H9 (cell line): ENCODE measurements around the gene EQTN. TPM values are rescaled to one million over a fixed set of nuclear protein-coding genes. Genes with fewer than 3 reads are reported as not detected.

Experiments used
- DNase-seq: peaks from one replicate; pipeline ENCODE4 v3.0.0-alpha.2; 2017
- H2AFZ ChIP-seq: one replicate; pipeline ENCODE4 v1.6.1; 2013; ENCODE audit warnings: mild to moderate bottlenecking, low read length, control low read depth, moderate library complexity
- H2AK5ac ChIP-seq: 2 replicates; pipeline ENCODE4 v1.6.1; 2013; ENCODE audit warnings: low read length, control low read depth, mixed read lengths; ENCODE audit not compliant: insufficient read length
- H2BK120ac ChIP-seq: one replicate; pipeline ENCODE4 v1.6.1; 2013; ENCODE audit warnings: low read depth, mild to moderate bottlenecking, low read length, control low read depth, inconsistent platforms; ENCODE audit not compliant: poor library complexity, severe bottlenecking
- H2BK12ac ChIP-seq: 2 replicates; pipeline ENCODE4 v1.6.1; 2013; ENCODE audit warnings: low read length, control low read depth, mixed read lengths, low read depth; ENCODE audit not compliant: insufficient read length
- H2BK15ac ChIP-seq: 2 replicates; pipeline ENCODE4 v1.6.1; 2013; ENCODE audit warnings: low read depth, low read length, control low read depth
- H2BK20ac ChIP-seq: one replicate; pipeline ENCODE4 v1.6.1; 2013; ENCODE audit warnings: low read depth, mild to moderate bottlenecking, low read length, control low read depth, inconsistent platforms; ENCODE audit not compliant: poor library complexity, severe bottlenecking
- H2BK5ac ChIP-seq: 2 replicates; pipeline ENCODE4 v1.6.1; 2013; ENCODE audit warnings: low read length, control low read depth, mixed read lengths; ENCODE audit not compliant: insufficient read length
- H3K14ac ChIP-seq: 2 replicates; pipeline ENCODE4 v1.6.1; 2013; ENCODE audit warnings: low read length, control low read depth; ENCODE audit not compliant: insufficient read depth
- H3K18ac ChIP-seq: 2 replicates; pipeline ENCODE4 v1.6.1; 2013; ENCODE audit warnings: low read depth, mild to moderate bottlenecking, mixed read lengths, low read length, control low read depth; ENCODE audit not compliant: insufficient read length
- H3K23ac ChIP-seq: 2 replicates; pipeline ENCODE4 v1.6.1; 2013; ENCODE audit warnings: low read length, control low read depth, mixed read lengths, low read depth; ENCODE audit not compliant: insufficient read length
- H3K23me2 ChIP-seq: 2 replicates; pipeline ENCODE4 v1.6.1; 2013; ENCODE audit warnings: low read depth, mild to moderate bottlenecking, mixed read lengths, low read length, control low read depth; ENCODE audit not compliant: insufficient read length, poor library complexity, severe bottlenecking
- H3K27ac ChIP-seq: 2 replicates; pipeline ENCODE4 v1.5.1; 2013; ENCODE audit warnings: low read length, control low read depth, mixed read lengths, low read depth; ENCODE audit not compliant: insufficient read length
- H3K27me3 ChIP-seq: 2 replicates; pipeline ENCODE4 v1.6.1; 2013; ENCODE audit warnings: low read length, control low read depth, inconsistent platforms; ENCODE audit not compliant: insufficient read depth
- H3K4ac ChIP-seq: 2 replicates; pipeline ENCODE4 v1.6.1; 2013; ENCODE audit warnings: low read depth, mild to moderate bottlenecking, control low read depth, inconsistent platforms, low read length, moderate library complexity
- H3K4me1 ChIP-seq: 2 replicates; pipeline ENCODE4 v1.6.1; 2013; ENCODE audit warnings: low read length, control low read depth, inconsistent platforms; ENCODE audit not compliant: insufficient read depth
- H3K4me2 ChIP-seq: 2 replicates; pipeline ENCODE4 v1.6.1; 2013; ENCODE audit warnings: low read length, control low read depth, mixed read lengths; ENCODE audit not compliant: insufficient read length, insufficient read depth
- H3K56ac ChIP-seq: 2 replicates; pipeline ENCODE4 v1.6.1; 2013; ENCODE audit warnings: low read depth, mild to moderate bottlenecking, mixed read lengths, low read length, control low read depth; ENCODE audit not compliant: insufficient read length
- H3K79me1 ChIP-seq: 2 replicates; pipeline ENCODE4 v1.6.1; 2013; ENCODE audit warnings: low read depth, mild to moderate bottlenecking, moderate library complexity, low read length, control low read depth, inconsistent platforms; ENCODE audit not compliant: insufficient read depth, poor library complexity, severe bottlenecking
- H3K79me2 ChIP-seq: 2 replicates; pipeline ENCODE4 v1.6.1; 2013; ENCODE audit warnings: low read length, control low read depth, inconsistent platforms; ENCODE audit not compliant: insufficient read depth
- H3K9ac ChIP-seq: 2 replicates; pipeline ENCODE4 v1.6.1; 2013; ENCODE audit warnings: low read length, control low read depth, mixed read lengths; ENCODE audit not compliant: insufficient read length; ENCODE audit errors: extremely low read depth
- H3K9me3 ChIP-seq: one replicate; pipeline ENCODE4 v1.6.1; 2013; ENCODE audit warnings: low read depth, low read length, inconsistent platforms; ENCODE audit not compliant: control insufficient read depth
- H3T11ph ChIP-seq: one replicate; pipeline ENCODE4 v1.6.1; 2013; ENCODE audit warnings: mild to moderate bottlenecking, low read length, control low read depth, inconsistent platforms
- H4K20me1 ChIP-seq: one replicate; pipeline ENCODE4 v1.6.1; 2013; ENCODE audit not compliant: control insufficient read depth, insufficient read length, insufficient read depth
- H4K5ac ChIP-seq: 2 replicates; pipeline ENCODE4 v1.6.1; 2013; ENCODE audit warnings: low read depth, mild to moderate bottlenecking, mixed read lengths, low read length, control low read depth; ENCODE audit not compliant: insufficient read length
- H4K8ac ChIP-seq: replicated peaks from 2 replicates; pipeline ENCODE4 v1.6.1; 2013; ENCODE audit warnings: low read length, control low read depth, mixed read lengths, low read depth; ENCODE audit not compliant: insufficient read length
- H4K91ac ChIP-seq: 2 replicates; pipeline ENCODE4 v1.6.1; 2013; ENCODE audit warnings: low read depth, mild to moderate bottlenecking, moderate library complexity, mixed read lengths, low read length, control low read depth; ENCODE audit not compliant: insufficient read length
- H3K27ac Mint-ChIP-seq, 3 experiments: 2 replicates in 2 of 3; 3 replicates in 1 of 3; pipeline ENCODE4 v1.8.0; 2020 to 2021; ENCODE audit warnings: mixed read lengths in 3 of 3, mild to moderate bottlenecking in 1 of 3, moderate library complexity in 1 of 3
- H3K27me3 Mint-ChIP-seq: 2 replicates; pipeline ENCODE4 v1.8.0; 2021; ENCODE audit warnings: low read depth, mild to moderate bottlenecking, moderate library complexity, mixed read lengths
- H3K36me3 Mint-ChIP-seq, 3 experiments: 2 replicates in 2 of 3; 3 replicates in 1 of 3; pipeline ENCODE4 v1.8.0; 2020 to 2021; ENCODE audit warnings: low read depth in 3 of 3, mixed read lengths in 3 of 3; ENCODE audit not compliant: insufficient read depth in 1 of 3
- H3K4me1 Mint-ChIP-seq, 2 experiments: 2 replicates each; pipeline ENCODE4 v1.8.0; 2020; ENCODE audit warnings: mixed read lengths in 2 of 2
- H3K4me3 Mint-ChIP-seq, 2 experiments: 2 replicates in 1 of 2; 3 replicates in 1 of 2; pipeline ENCODE4 v1.8.0; 2020 to 2021; ENCODE audit warnings: mild to moderate bottlenecking in 2 of 2, mixed read lengths in 2 of 2, moderate library complexity in 1 of 2
- H3K9me3 Mint-ChIP-seq, 2 experiments: 2 replicates in 1 of 2; 3 replicates in 1 of 2; pipeline ENCODE4 v1.8.0; 2020; ENCODE audit warnings: mild to moderate bottlenecking in 2 of 2, mixed read lengths in 2 of 2, moderate library complexity in 1 of 2
- CTCF ChIP-seq: fragments of 200-600 bp; sonication (generic); conservative IDR thresholded peaks from 3 replicates; pipeline ENCODE4 v1.8.0; 2021; ENCODE audit warnings: antibody characterized with exemption, mild to moderate bottlenecking
- WGBS: extraction: QIAGEN DNeasy Blood & Tissue Kit; methylation state at CpG from one replicate; pipeline ENCODE4 v1.1.7; 2013; ENCODE audit warnings: missing lambda C conversion rate, low lambda C conversion rate, mixed read lengths; ENCODE audit not compliant: insufficient read length; ENCODE audit errors: extremely low coverage; 5-methylcytosine and 5-hydroxymethylcytosine counted together
- total RNA-seq: library from RNA; stranded (reverse); gene quantifications from 2 replicates; pipeline ENCODE4 v1.2.1, GENCODE V29; 2021

EQTN gene
- total RNA-seq, 1 experiment from 2014 or later: not detected

- Mint-ChIP-seq H3K27me3 (no peaks in the 10 kb centered on the region), H3K27ac (peak overlapping the region in 1 of 3 experiments; percentile 62; a peak in 1 of 7 replicates), H3K4me3 (no peak overlapping the region), H3K4me1 (peaks cover 21 to 43% of the 10 kb centered on the region in 2 experiments), H3K9me3 (no peaks in the 10 kb centered on the region; a peak in 1 of 5 replicates), H3K36me3 (peaks cover 0 to 2% (median 2%) of the 10 kb centered on the region in 3 experiments; a peak in 2 of 7 replicates)
- H2BK5ac ChIP-seq: no peak overlapping the region
- H3K14ac ChIP-seq: no peak overlapping the region
- H4K20me1 ChIP-seq: no peaks in the 10 kb centered on the region
- H2AK5ac ChIP-seq: no peak overlapping the region
- H3K27me3 ChIP-seq: no peaks in the 10 kb centered on the region
- no peaks in the 10 kb centered on the region for H3K23me2 ChIP-seq
- TF ChIP-seq CTCF: no peak
- H3K4ac ChIP-seq: no peak overlapping the region
- H3K9ac ChIP-seq: no peak overlapping the region
- H3K79me1 ChIP-seq: no peaks in the 10 kb centered on the region
- H4K8ac ChIP-seq: no peak overlapping the region
- H3T11ph ChIP-seq: no peak overlapping the region
- H3K79me2 ChIP-seq: no peaks in the 10 kb centered on the region
- no peaks in the 10 kb centered on the region for H3K9me3 ChIP-seq
- peaks cover 14% of the 10 kb centered on the region; the same call in 1 of the 2 replicates for H3K4me1 ChIP-seq
- no peak for DNase-seq
- H2AFZ ChIP-seq: no peak overlapping the region
- H2BK12ac ChIP-seq: no peak overlapping the region
- no peak overlapping the region for H2BK20ac ChIP-seq
- H4K5ac ChIP-seq: no peak overlapping the region
- H2BK15ac ChIP-seq: no peak overlapping the region
- no peak overlapping the region for H2BK120ac ChIP-seq
- H3K56ac ChIP-seq: no peak overlapping the region
- no peak overlapping the region for H4K91ac ChIP-seq
- WGBS: no CpG with 5 or more reads among the region's 6 CpGs
- no peak overlapping the region for H3K27ac ChIP-seq
- no peak overlapping the region for H3K4me2 ChIP-seq
- H3K23ac ChIP-seq: no peak overlapping the region
- no peak overlapping the region for H3K18ac ChIP-seq
These were observed 38.1 kb upstream of the EQTN start for GRCh38 chr9:27335075-27335474.
